ENCODE results near the gene STH. TPM values are rescaled to one million over a fixed set of nuclear protein-coding genes. Genes with fewer than 3 reads are reported as not detected.
"Not testable (repeated sequence)": the region's sequence is repeated elsewhere in the genome, so short reads cannot be mapped to it uniquely, and the experiment has no call there.

The STH gene
- total and polyA plus RNA-seq, 2 of the 4 experiments (the other 2 are of a cell fraction) = not detected

- H4K5ac ChIP-seq (ENCODE audit: low read depth, low read length) = no peak overlapping the region
- H3K23ac ChIP-seq (ENCODE audit: low read depth, low read length) = no peak overlapping the region; the same call in 1 of the 2 replicates
- in situ Hi-C loops (cut with MboI; ENCODE audit: low sequenced_read_pairs) = no loop called here
- H3K9me3 ChIP-seq (ENCODE audit: control insufficient read depth, insufficient read depth, low read length) = no peaks in the 10 kb centered on the region
- peaks cover 6% of the 10 kb centered on the region for H3K4me1 ChIP-seq (ENCODE audit: control insufficient read depth, insufficient read depth, low read length)
- no peak overlapping the region for H2AFZ ChIP-seq (replicated peaks; ENCODE audit: low read length, poor library complexity)
- H3K4ac ChIP-seq (ENCODE audit: low read depth, low read length) = no peak overlapping the region
- no peak overlapping the region for H2BK5ac ChIP-seq (ENCODE audit: low read depth, low read length, poor library complexity, severe bottlenecking)
- H3K79me1 ChIP-seq (ENCODE audit: low read depth in 1 of 2, low read length in 2 of 2) = no peaks in the 10 kb centered on the region
- no TSS peak for BruUV-seq (replicated peaks)
- intact Hi-C loops (cut with micrococcal nuclease) = loop anchor here (10.0 kb wide), 1 partner anchor 281 kb away; no protein-coding TSS in a partner anchor
- ATAC-seq (ENCODE audit: low read depth) = peak; percentile 21; the same call in 1 of the 2 replicates
- no peak overlapping the region for H4K8ac ChIP-seq (ENCODE audit: low read depth in 2 of 2, low read length in 2 of 2)
- H3K27me3 ChIP-seq (ENCODE audit: control insufficient read depth, insufficient read depth, low read length) = peaks cover 8% of the 10 kb centered on the region
- no peak overlapping the region for H2BK120ac ChIP-seq (ENCODE audit: low read depth, low read length)
- H3K14ac ChIP-seq (replicated peaks; ENCODE audit: low read depth, low read length) = no peak overlapping the region
- peak; percentile 5 for DNase-seq
- H2AK9ac ChIP-seq (replicated peaks; ENCODE audit: low read depth, low read length, poor library complexity) = peak overlapping the region; percentile 68
- WGBS, 2 experiments (ENCODE audit: extremely low coverage in 2 of 2, insufficient read length in 1 of 2) = 20% methylated on average over 1 of the region's 6 CpGs; no CpG with 5 or more reads in 1 of the 2 experiments
- no peak overlapping the region for H3K18ac ChIP-seq (ENCODE audit: low read depth, low read length)
- no peak overlapping the region for H3K27ac ChIP-seq (ENCODE audit: insufficient read depth, low read length)
- no peak overlapping the region for H3K56ac ChIP-seq (ENCODE audit: extremely low read depth, insufficient read depth, low read length)
- CTCF ChIA-PET = interaction anchor here (2.1 kb wide), 1 partner anchor 189 kb away, joined by 7 read pairs; the partner anchor contains the start of gene KANSL1
- no peak overlapping the region for H3K4me3 ChIP-seq (ENCODE audit: insufficient read depth, low read depth, low read length)
- H4K91ac ChIP-seq (ENCODE audit: insufficient read depth, low read depth, low read length) = no peak overlapping the region
- no peaks in the 10 kb centered on the region for H3K9me1 ChIP-seq (ENCODE audit: insufficient read depth, low read length)
- dilution Hi-C loops (cut with HindIII; ENCODE audit: low sequenced_read_pairs, unreplicated experiment) = no loop called here
- POLR2A ChIA-PET (ENCODE audit: unreplicated experiment) = no interaction called here
- H2AK5ac ChIP-seq (ENCODE audit: low read depth, low read length) = no peak overlapping the region
- no peak overlapping the region for H2BK20ac ChIP-seq (ENCODE audit: low read depth, low read length)
- TF ChIP-seq POLR2A (IDR thresholded peaks at IDR 0.05; ENCODE audit: low read depth, low read length) = no peak
- TF ChIP-seq BHLHE40 (IDR thresholded peaks at IDR 0.05; ENCODE audit: low read depth, low read length) = no peak
- TF ChIP-seq NFE2L2 (IDR thresholded peaks at IDR 0.05; ENCODE audit: low read depth, low read length) = no peak
- TF ChIP-seq FOS (IDR thresholded peaks at IDR 0.05; ENCODE audit: low read depth, low read length) = no peak
- TF ChIP-seq MAFK (IDR thresholded peaks at IDR 0.05; ENCODE audit: low read depth, low read length) = no peak
- TF ChIP-seq RCOR1 (IDR thresholded peaks at IDR 0.05; ENCODE audit: insufficient replicate concordance, low read length) = no peak
- no peak for TF ChIP-seq CEBPB (IDR thresholded peaks at IDR 0.05; ENCODE audit: low read depth, low read length)
- no peak for TF ChIP-seq SMC3 (IDR thresholded peaks at IDR 0.05; ENCODE audit: low read depth, low read length)
- TF ChIP-seq CHD1 (IDR thresholded peaks at IDR 0.05; ENCODE audit: low read depth, low read length) = no peak
- TF ChIP-seq MXI1 (IDR thresholded peaks at IDR 0.05; ENCODE audit: borderline replicate concordance, low read depth, low read length) = no peak
- no peak overlapping the region; the same call in 1 of the 2 replicates for H3K4me2 ChIP-seq (ENCODE audit: low read depth, low read length)
- H3K9ac ChIP-seq (ENCODE audit: low read depth, low read length) = no peak overlapping the region
- no peaks in the 10 kb centered on the region for H3K36me3 ChIP-seq (ENCODE audit: control insufficient read depth, insufficient read depth, low read length)
- H2BK15ac ChIP-seq (ENCODE audit: low read depth, low read length) = no peak overlapping the region
- H4K20me1 ChIP-seq (ENCODE audit: insufficient read depth, low read length) = no peaks in the 10 kb centered on the region
Observed at GRCh38 chr17:46003907-46004748, 5.1 kb downstream of the STH start.

GRCh38 chr17:46006082-46006481, 7.0 kb downstream of the STH start:
- ATAC-seq (ENCODE audit: low read depth); H4K20me1 ChIP-seq (ENCODE audit: insufficient read depth, low read length); H3K14ac ChIP-seq (replicated peaks; ENCODE audit: low read depth, low read length); H2AK5ac ChIP-seq (ENCODE audit: low read depth, low read length); H3K18ac ChIP-seq (ENCODE audit: low read depth, low read length); H3K4me1 ChIP-seq (ENCODE audit: control insufficient read depth, insufficient read depth, low read length); H3K79me1 ChIP-seq (ENCODE audit: low read depth in 1 of 2, low read length in 2 of 2); H3K9ac ChIP-seq (ENCODE audit: low read depth, low read length); H3K9me3 ChIP-seq (ENCODE audit: control insufficient read depth, insufficient read depth, low read length); H3K9me1 ChIP-seq (ENCODE audit: insufficient read depth, low read length); H4K91ac ChIP-seq (ENCODE audit: insufficient read depth, low read depth, low read length); H4K5ac ChIP-seq (ENCODE audit: low read depth, low read length); H2AFZ ChIP-seq (replicated peaks; ENCODE audit: low read length, poor library complexity); CTCF ChIA-PET; POLR2A ChIA-PET (ENCODE audit: unreplicated experiment); H3K56ac ChIP-seq (ENCODE audit: extremely low read depth, insufficient read depth, low read length); H3K36me3 ChIP-seq (ENCODE audit: control insufficient read depth, insufficient read depth, low read length); H2BK120ac ChIP-seq (ENCODE audit: low read depth, low read length); BruUV-seq (replicated peaks); H2BK20ac ChIP-seq (ENCODE audit: low read depth, low read length); H3K27me3 ChIP-seq (ENCODE audit: control insufficient read depth, insufficient read depth, low read length); H2AK9ac ChIP-seq (replicated peaks; ENCODE audit: low read depth, low read length, poor library complexity); H3K27ac ChIP-seq (ENCODE audit: insufficient read depth, low read length); H3K23ac ChIP-seq (ENCODE audit: low read depth, low read length); H3K4me2 ChIP-seq (ENCODE audit: low read depth, low read length); H3K4ac ChIP-seq (ENCODE audit: low read depth, low read length); H3K4me3 ChIP-seq (ENCODE audit: insufficient read depth, low read depth, low read length); H4K8ac ChIP-seq (ENCODE audit: low read depth in 2 of 2, low read length in 2 of 2); dilution Hi-C loops (cut with HindIII; ENCODE audit: low sequenced_read_pairs, unreplicated experiment); H2BK5ac ChIP-seq (ENCODE audit: low read depth, low read length, poor library complexity, severe bottlenecking); H2BK15ac ChIP-seq (ENCODE audit: low read depth, low read length); in situ Hi-C loops (cut with MboI; ENCODE audit: low sequenced_read_pairs); DNase-seq: not testable (repeated sequence)
- intact Hi-C loops (cut with micrococcal nuclease) = loop anchor here (10.0 kb wide), 1 partner anchor 279 kb away; no protein-coding TSS in a partner anchor
- WGBS, 2 experiments (ENCODE audit: extremely low coverage in 2 of 2, insufficient read length in 1 of 2) = no CpG with 5 or more reads among the region's 1 CpG

Data from IMR-90 (cell line).